SK-N-SH (cell line): Measurements from ENCODE around the gene GDNF. TPM values are rescaled to one million over a fixed set of nuclear protein-coding genes. Genes with fewer than 3 reads are reported as not detected.

Source experiments
- CTCF ChIA-PET: fragments of 300-600, 350-600 bp; formaldehyde crosslinking; extraction: SDS; loops from one replicate; lab custom pipeline; 2021; lab: Yijun Ruan, JAX
- POLR2A ChIA-PET: fragments of 350-600 bp; sonication (Branson Sonifier 250); formaldehyde crosslinking; extraction: SDS; loops from one replicate; lab custom pipeline; 2020; ENCODE audit warnings: antibody characterized with exemption, inconsistent platforms; lab: Yijun Ruan, JAX
- DNase-seq: peaks from one replicate; pipeline ENCODE4 v3.0.0; 2012
- H2AFZ ChIP-seq: fragments of 200-600 bp; sonication (generic); 2 replicates; pipeline ENCODE4 v1.8.1; 2016; ENCODE audit warnings: antibody characterized with exemption, mild to moderate bottlenecking, low read depth
- H3F3A ChIP-seq: fragments of 200-600 bp; sonication (generic); replicated peaks from 2 replicates; pipeline ENCODE3; 2016; ENCODE audit warnings: antibody characterized with exemption, mild to moderate bottlenecking; ENCODE audit not compliant: insufficient read depth
- H3K27ac ChIP-seq, 2 experiments: fragments of 200-500 bp in 1 of 2; fragments of 200-600 bp in 1 of 2; sonication (Bioruptor generic) in 1 of 2; sonication (generic), shearing (Covaris generic) in 1 of 2; 2 replicates each; pipeline versions ENCODE4 v1.5.1 to v1.6.1; 2014 to 2016; ENCODE audit warnings: low read depth in 2 of 2, inconsistent platforms in 1 of 2, low read length in 1 of 2, mild to moderate bottlenecking in 1 of 2, mixed read lengths in 1 of 2
- H3K27me3 ChIP-seq: fragments of 200-600 bp; sonication (generic), shearing (Covaris generic); 2 replicates; pipeline ENCODE4 v1.6.1; 2016; ENCODE audit warnings: mixed run types; ENCODE audit not compliant: insufficient read depth
- H3K36me3 ChIP-seq, 2 experiments: fragments of 200-500 bp in 1 of 2; fragments of 200-600 bp in 1 of 2; sonication (Bioruptor generic) in 1 of 2; sonication (generic) in 1 of 2; replicated peaks in 1 of 2; 2 replicates each; pipeline versions ENCODE3 to v1.5.1; 2014 to 2016; ENCODE audit warnings: low read length in 1 of 2, mild to moderate bottlenecking in 1 of 2; ENCODE audit not compliant: insufficient read depth in 2 of 2, control insufficient read depth in 1 of 2
- H3K4me1 ChIP-seq, 2 experiments: fragments of 200-500 bp in 1 of 2; fragments of 200-600 bp in 1 of 2; sonication (Bioruptor generic) in 1 of 2; sonication (generic), shearing (Covaris generic) in 1 of 2; 2 replicates each; pipeline versions ENCODE4 v1.5.1 to v1.6.1; 2014 to 2016; ENCODE audit warnings: low read depth in 1 of 2, low read length in 1 of 2, mixed run types in 1 of 2; ENCODE audit not compliant: insufficient read depth in 2 of 2, control insufficient read depth in 1 of 2
- H3K4me2 ChIP-seq: fragments of 200-600 bp; sonication (generic), shearing (Covaris generic); 2 replicates; pipeline ENCODE4 v1.6.1; 2017; ENCODE audit warnings: mixed run types
- H3K4me3 ChIP-seq, 2 experiments: fragments of 200-500 bp in 1 of 2; fragments of 200-600 bp in 1 of 2; sonication (Bioruptor generic) in 1 of 2; sonication (generic), shearing (Covaris generic) in 1 of 2; 2 replicates each; pipeline versions ENCODE4 v1.5.1 to v1.8.1; 2014 to 2016; ENCODE audit warnings: low read depth in 2 of 2, inconsistent platforms in 1 of 2, low read length in 1 of 2, mild to moderate bottlenecking in 1 of 2, mixed read lengths in 1 of 2, moderate library complexity in 1 of 2
- H3K79me2 ChIP-seq: fragments of 200-600 bp; sonication (generic); 2 replicates; pipeline ENCODE4 v1.8.1; 2017; ENCODE audit warnings: mild to moderate bottlenecking; ENCODE audit not compliant: insufficient read depth
- H3K9ac ChIP-seq: fragments of 200-600 bp; sonication (generic); 2 replicates; pipeline ENCODE4 v1.6.1; 2017; ENCODE audit warnings: mixed run types
- H3K9me2 ChIP-seq: fragments of 200-600 bp; sonication (generic); 2 replicates; pipeline ENCODE4 v1.6.1; 2017; ENCODE audit warnings: mixed run types
- H3K9me3 ChIP-seq: fragments of 200-600 bp; sonication (generic); 2 replicates; pipeline ENCODE4 v1.6.1; 2017; ENCODE audit warnings: mixed run types, mild to moderate bottlenecking, moderate library complexity
- H4K20me1 ChIP-seq: fragments of 200-600 bp; sonication (generic); 2 replicates; pipeline ENCODE4 v1.6.1; 2017; ENCODE audit warnings: mild to moderate bottlenecking, mixed run types; ENCODE audit not compliant: insufficient read depth
- ELF1 ChIP-seq: IDR thresholded peaks from 2 replicates; pipeline ENCODE4 v1.4.0; 2012
- EZH2phosphoT487 ChIP-seq: fragments of 200-600 bp; sonication (generic); IDR thresholded peaks from 2 replicates; pipeline ENCODE4 v1.6.1; 2017; ENCODE audit warnings: low read depth, mixed run types, mild to moderate bottlenecking, antibody characterized with exemption, moderate library complexity, borderline replicate concordance
- FOXJ3 ChIP-seq: sonication (generic); formaldehyde crosslinking; IDR thresholded peaks from 2 replicates; pipeline ENCODE4 v1.5.1; 2020; ENCODE audit warnings: mild to moderate bottlenecking, missing genetic modification reagents
- GATA2 ChIP-seq: sonication (generic); formaldehyde crosslinking; IDR thresholded peaks from 2 replicates; pipeline ENCODE4 v1.5.0; 2020; ENCODE audit warnings: mild to moderate bottlenecking, missing genetic modification reagents
- JUND ChIP-seq: IDR thresholded peaks from 2 replicates; pipeline ENCODE4 v1.4.0; 2012
- MXI1 ChIP-seq: IDR thresholded peaks from 2 replicates; pipeline ENCODE4 v1.6.1; 2012; ENCODE audit warnings: mild to moderate bottlenecking, low read depth, low read length, improper control_type of control experiment
- NFIC ChIP-seq: IDR thresholded peaks from 2 replicates; pipeline ENCODE4 v1.4.0; 2012; ENCODE audit warnings: borderline replicate concordance
- POLR2AphosphoS5 ChIP-seq: IDR thresholded peaks from 2 replicates; pipeline ENCODE4 v1.6.1; 2012; ENCODE audit warnings: low read depth, low read length
- RFX5 ChIP-seq: IDR thresholded peaks from 2 replicates; pipeline ENCODE4 v1.6.1; 2012; ENCODE audit warnings: mild to moderate bottlenecking, improper control_type of control experiment, low read length
- SIN3A ChIP-seq: IDR thresholded peaks from 2 replicates; pipeline ENCODE4 v1.6.1; 2012; ENCODE audit warnings: low read depth, mild to moderate bottlenecking, low read length, moderate library complexity, borderline replicate concordance
- SMC3 ChIP-seq: IDR thresholded peaks from 2 replicates; pipeline ENCODE4 v1.6.1; 2012; ENCODE audit warnings: low read depth, low read length, improper control_type of control experiment
- TAF1 ChIP-seq: IDR thresholded peaks from 2 replicates; pipeline ENCODE4 v1.6.1; 2012; ENCODE audit warnings: low read depth, mild to moderate bottlenecking, low read length, moderate library complexity, borderline replicate concordance
- TCF12 ChIP-seq: IDR thresholded peaks from 2 replicates; pipeline ENCODE4 v1.4.0; 2012
- YY1 ChIP-seq: IDR thresholded peaks from 2 replicates; pipeline ENCODE4 v1.4.0; 2012; ENCODE audit warnings: low read depth, mild to moderate bottlenecking
- WGBS: methylation state at CpG from one replicate; pipeline ENCODE4 v1.1.6; 2017; ENCODE audit warnings: low lambda C conversion rate; 5-methylcytosine and 5-hydroxymethylcytosine counted together
- polyA plus RNA-seq, 3 experiments: library from polyadenylated mRNA; depleted of rRNA; stranded (reverse); fragments of >200 nt; gene quantifications; 2 replicates each; pipeline ENCODE4 v1.2.3, GENCODE V29; 2012
- TF ChIP-seq, protein P1 (sequence below): IDR thresholded peaks from 2 replicates; pipeline ENCODE4 v1.4.0; 2012; ENCODE audit warnings: low read depth, borderline replicate concordance
- TF ChIP-seq, protein P2 (sequence below): IDR thresholded peaks from 2 replicates; pipeline ENCODE4 v1.6.1; 2012; ENCODE audit warnings: mild to moderate bottlenecking, low read depth, low read length, moderate library complexity
- TF ChIP-seq, protein P3 (sequence below): fragments of 150-350 bp; IDR thresholded peaks from 2 replicates; pipeline ENCODE4 v1.6.1; 2016; ENCODE audit warnings: mild to moderate bottlenecking, low read depth, low read length

The GDNF gene
- polyA plus RNA-seq, 1 of the 3 experiments (the other 2 are of a cell fraction), result 9.0 TPM

DNA sequence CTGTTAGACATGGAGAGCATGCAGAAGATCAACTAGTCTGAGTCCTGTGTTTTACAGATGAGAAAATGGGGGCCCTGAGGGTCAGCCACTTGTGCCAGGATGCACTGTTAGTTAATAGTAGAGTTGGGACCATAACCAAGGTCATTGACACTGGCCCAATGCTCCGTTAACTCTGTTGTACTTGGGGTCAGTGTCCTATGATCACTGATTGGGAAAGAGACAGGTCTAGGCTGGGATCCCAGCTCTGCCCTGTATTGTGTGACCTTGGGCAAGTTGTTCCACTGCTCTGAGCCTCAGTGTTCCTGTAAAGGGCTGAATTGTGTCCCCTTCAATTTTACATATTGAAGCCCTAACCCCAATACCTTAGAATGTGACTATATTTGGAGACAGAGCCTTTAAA is 70.0 kb downstream of the GDNF start:
- CTCF ChIA-PET, result no interaction called here
- peaks cover 0 to 31% of the 10 kb centered on the region in 2 experiments; a peak in 3 of 4 replicates for H3K4me1 ChIP-seq

More for the DNA sequence above, 70.0 kb downstream of the GDNF start:
- no peaks in the 10 kb centered on the region for H3K27me3 ChIP-seq
- H3K9me2 ChIP-seq, result no peaks in the 10 kb centered on the region
- peak overlapping the region in 1 of 2 experiments; percentile 93; a peak in 2 of 4 replicates for H3K27ac ChIP-seq
- no peaks in the 10 kb centered on the region for H3K36me3 ChIP-seq
- POLR2A ChIA-PET, result no interaction called here
- 0 out of 2 replicates have a peak overlapping the region, but pooled peaks have one; percentile 33 for H2AFZ ChIP-seq
- no peak for DNase-seq
- no peaks in the 10 kb centered on the region for H3K79me2 ChIP-seq
- H3K9ac ChIP-seq, result no peak overlapping the region
- peaks cover 21% of the 10 kb centered on the region for H3F3A ChIP-seq
- 80% methylated on average over 1 of the region's 1 CpG for WGBS
- H3K4me2 ChIP-seq, result no peak overlapping the region; the same call in 1 of the 2 replicates
- H3K4me3 ChIP-seq, result no peak overlapping the region
- no peaks in the 10 kb centered on the region for H4K20me1 ChIP-seq
- peaks cover 1% of the 10 kb centered on the region; the same call in 1 of the 2 replicates for H3K9me3 ChIP-seq
- TF ChIP-seq TAF1, result no peak
- TF ChIP-seq TCF12, result no peak
- no peak for TF ChIP-seq FOXJ3 (CRISPR knock-in tag)
- no peak for TF ChIP-seq MXI1
- TF ChIP-seq NFIC, result no peak
- no peak for TF ChIP-seq ELF1
- TF ChIP-seq YY1, result no peak
- TF ChIP-seq, protein P1, sequence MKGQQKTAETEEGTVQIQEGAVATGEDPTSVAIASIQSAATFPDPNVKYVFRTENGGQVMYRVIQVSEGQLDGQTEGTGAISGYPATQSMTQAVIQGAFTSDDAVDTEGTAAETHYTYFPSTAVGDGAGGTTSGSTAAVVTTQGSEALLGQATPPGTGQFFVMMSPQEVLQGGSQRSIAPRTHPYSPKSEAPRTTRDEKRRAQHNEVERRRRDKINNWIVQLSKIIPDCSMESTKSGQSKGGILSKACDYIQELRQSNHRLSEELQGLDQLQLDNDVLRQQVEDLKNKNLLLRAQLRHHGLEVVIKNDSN, result no peak
- TF ChIP-seq, protein P2, sequence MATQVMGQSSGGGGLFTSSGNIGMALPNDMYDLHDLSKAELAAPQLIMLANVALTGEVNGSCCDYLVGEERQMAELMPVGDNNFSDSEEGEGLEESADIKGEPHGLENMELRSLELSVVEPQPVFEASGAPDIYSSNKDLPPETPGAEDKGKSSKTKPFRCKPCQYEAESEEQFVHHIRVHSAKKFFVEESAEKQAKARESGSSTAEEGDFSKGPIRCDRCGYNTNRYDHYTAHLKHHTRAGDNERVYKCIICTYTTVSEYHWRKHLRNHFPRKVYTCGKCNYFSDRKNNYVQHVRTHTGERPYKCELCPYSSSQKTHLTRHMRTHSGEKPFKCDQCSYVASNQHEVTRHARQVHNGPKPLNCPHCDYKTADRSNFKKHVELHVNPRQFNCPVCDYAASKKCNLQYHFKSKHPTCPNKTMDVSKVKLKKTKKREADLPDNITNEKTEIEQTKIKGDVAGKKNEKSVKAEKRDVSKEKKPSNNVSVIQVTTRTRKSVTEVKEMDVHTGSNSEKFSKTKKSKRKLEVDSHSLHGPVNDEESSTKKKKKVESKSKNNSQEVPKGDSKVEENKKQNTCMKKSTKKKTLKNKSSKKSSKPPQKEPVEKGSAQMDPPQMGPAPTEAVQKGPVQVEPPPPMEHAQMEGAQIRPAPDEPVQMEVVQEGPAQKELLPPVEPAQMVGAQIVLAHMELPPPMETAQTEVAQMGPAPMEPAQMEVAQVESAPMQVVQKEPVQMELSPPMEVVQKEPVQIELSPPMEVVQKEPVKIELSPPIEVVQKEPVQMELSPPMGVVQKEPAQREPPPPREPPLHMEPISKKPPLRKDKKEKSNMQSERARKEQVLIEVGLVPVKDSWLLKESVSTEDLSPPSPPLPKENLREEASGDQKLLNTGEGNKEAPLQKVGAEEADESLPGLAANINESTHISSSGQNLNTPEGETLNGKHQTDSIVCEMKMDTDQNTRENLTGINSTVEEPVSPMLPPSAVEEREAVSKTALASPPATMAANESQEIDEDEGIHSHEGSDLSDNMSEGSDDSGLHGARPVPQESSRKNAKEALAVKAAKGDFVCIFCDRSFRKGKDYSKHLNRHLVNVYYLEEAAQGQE, result no peak
- TF ChIP-seq SMC3, result no peak
- TF ChIP-seq SIN3A, result no peak
- TF ChIP-seq POLR2AphosphoS5, result no peak
- TF ChIP-seq GATA2 (CRISPR knock-in tag), result no peak
- TF ChIP-seq, protein P3, sequence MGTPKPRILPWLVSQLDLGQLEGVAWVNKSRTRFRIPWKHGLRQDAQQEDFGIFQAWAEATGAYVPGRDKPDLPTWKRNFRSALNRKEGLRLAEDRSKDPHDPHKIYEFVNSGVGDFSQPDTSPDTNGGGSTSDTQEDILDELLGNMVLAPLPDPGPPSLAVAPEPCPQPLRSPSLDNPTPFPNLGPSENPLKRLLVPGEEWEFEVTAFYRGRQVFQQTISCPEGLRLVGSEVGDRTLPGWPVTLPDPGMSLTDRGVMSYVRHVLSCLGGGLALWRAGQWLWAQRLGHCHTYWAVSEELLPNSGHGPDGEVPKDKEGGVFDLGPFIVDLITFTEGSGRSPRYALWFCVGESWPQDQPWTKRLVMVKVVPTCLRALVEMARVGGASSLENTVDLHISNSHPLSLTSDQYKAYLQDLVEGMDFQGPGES, result no peak
- no peak for TF ChIP-seq JUND
- TF ChIP-seq EZH2phosphoT487, result no peak
- TF ChIP-seq RFX5, result no peak
- TF ChIP-seq, all 33 proteins: peak for 0
